HEK293 (cell line): ENCODE measurements around the gene LARP6.
A peak's percentile ranks its signal among the peaks of the same experiment; 100 is the strongest.

Source experiments
- EGR2 ChIP-seq: fragments of 450-650 bp; formaldehyde crosslinking; IDR thresholded peaks from 2 replicates; pipeline ENCODE4 v1.5.1; 2016; ENCODE audit warnings: low read depth, missing biosample characterization, missing genetic modification characterization
- GLIS1 ChIP-seq: fragments of 450-650 bp; formaldehyde crosslinking; IDR thresholded peaks from 2 replicates; pipeline ENCODE4 v1.5.1; 2016; ENCODE audit warnings: missing biosample characterization, missing genetic modification characterization
- KLF7 ChIP-seq: fragments of 450-650 bp; formaldehyde crosslinking; IDR thresholded peaks from 2 replicates; pipeline ENCODE4 v1.5.1; 2016; ENCODE audit warnings: missing biosample characterization, missing genetic modification characterization, borderline replicate concordance
- SCRT1 ChIP-seq: fragments of 450-650 bp; formaldehyde crosslinking; IDR thresholded peaks from 2 replicates; pipeline ENCODE4 v1.5.1; 2016; ENCODE audit warnings: missing biosample characterization, missing genetic modification characterization, borderline replicate concordance
- SCRT2 ChIP-seq: fragments of 450-650 bp; formaldehyde crosslinking; IDR thresholded peaks from 2 replicates; pipeline ENCODE4 v1.5.1; 2016; ENCODE audit warnings: missing biosample characterization, missing genetic modification characterization
- SP7 ChIP-seq: fragments of 450-650 bp; formaldehyde crosslinking; IDR thresholded peaks from 2 replicates; pipeline ENCODE4 v1.5.1; 2016; ENCODE audit warnings: missing biosample characterization, missing genetic modification characterization
- TRIM28 ChIP-seq: IDR thresholded peaks from 2 replicates; pipeline ENCODE4 v1.6.1; 2011; ENCODE audit warnings: low read length, control low read depth, borderline replicate concordance
- WT1 ChIP-seq: fragments of 450-650 bp; formaldehyde crosslinking; IDR thresholded peaks from 2 replicates; pipeline ENCODE4 v1.5.1; 2016; ENCODE audit warnings: missing biosample characterization, missing genetic modification characterization
- ZBTB17 ChIP-seq: fragments of 450-650 bp; formaldehyde crosslinking; IDR thresholded peaks from 2 replicates; pipeline ENCODE4 v1.5.1; 2016; ENCODE audit warnings: missing biosample characterization, missing genetic modification characterization
- ZBTB26 ChIP-seq: fragments of 450-650 bp; formaldehyde crosslinking; optimal IDR thresholded peaks from 2 replicates; pipeline ENCODE3; 2016; ENCODE audit warnings: missing biosample characterization, mild to moderate bottlenecking, missing genetic modification characterization
- ZFHX2 ChIP-seq: fragments of 450-650 bp; formaldehyde crosslinking; conservative IDR thresholded peaks from 2 replicates; pipeline ENCODE4 v1.5.1; 2016; ENCODE audit warnings: missing biosample characterization, missing genetic modification characterization
- ZNF121 ChIP-seq: fragments of 450-650 bp; formaldehyde crosslinking; IDR thresholded peaks from 2 replicates; pipeline ENCODE4 v1.5.1; 2016; ENCODE audit warnings: missing biosample characterization, missing genetic modification characterization
- ZNF132 ChIP-seq: fragments of 450-650 bp; formaldehyde crosslinking; IDR thresholded peaks from 2 replicates; pipeline ENCODE4 v1.5.1; 2017; ENCODE audit warnings: missing biosample characterization, missing genetic modification characterization, borderline replicate concordance
- ZNF138 ChIP-seq: fragments of 450-650 bp; formaldehyde crosslinking; IDR thresholded peaks from 2 replicates; pipeline ENCODE4 v1.5.1; 2016; ENCODE audit warnings: missing biosample characterization, missing genetic modification characterization, borderline replicate concordance
- ZNF19 ChIP-seq: fragments of 450-650 bp; formaldehyde crosslinking; IDR thresholded peaks from 2 replicates; pipeline ENCODE4; 2016; ENCODE audit warnings: missing biosample characterization, missing genetic modification characterization, low read depth
- ZNF214 ChIP-seq: fragments of 450-650 bp; formaldehyde crosslinking; IDR thresholded peaks from 2 replicates; pipeline ENCODE4 v1.5.1; 2017; ENCODE audit warnings: missing biosample characterization, mild to moderate bottlenecking, missing genetic modification characterization, borderline replicate concordance
- ZNF24 ChIP-seq: fragments of 450-650 bp; formaldehyde crosslinking; IDR thresholded peaks from 2 replicates; pipeline ENCODE4 v1.5.1; 2016; ENCODE audit warnings: missing biosample characterization, missing genetic modification characterization
- ZNF266 ChIP-seq: fragments of 450-650 bp; formaldehyde crosslinking; IDR thresholded peaks from 2 replicates; pipeline ENCODE4 v1.5.1; 2016; ENCODE audit warnings: missing biosample characterization, missing genetic modification characterization, low read depth
- ZNF354C ChIP-seq: fragments of 450-650 bp; formaldehyde crosslinking; IDR thresholded peaks from 2 replicates; pipeline ENCODE4 v1.5.1; 2016; ENCODE audit warnings: missing biosample characterization, missing genetic modification characterization, low read depth, borderline replicate concordance
- ZNF510 ChIP-seq: fragments of 450-650 bp; formaldehyde crosslinking; IDR thresholded peaks from 2 replicates; pipeline ENCODE4 v1.5.1; 2018; ENCODE audit warnings: mild to moderate bottlenecking, missing genetic modification characterization, missing biosample characterization; ENCODE audit not compliant: insufficient replicate concordance
- ZNF571 ChIP-seq: fragments of 450-650 bp; formaldehyde crosslinking; IDR thresholded peaks from 2 replicates; pipeline ENCODE4 v1.5.0; 2017; ENCODE audit warnings: missing biosample characterization, missing genetic modification characterization
- ZNF639 ChIP-seq: fragments of 450-650 bp; formaldehyde crosslinking; IDR thresholded peaks from 2 replicates; pipeline ENCODE4 v1.5.1; 2016; ENCODE audit warnings: missing biosample characterization, missing genetic modification characterization
- ZNF654 ChIP-seq: fragments of 450-650 bp; formaldehyde crosslinking; IDR thresholded peaks from 2 replicates; pipeline ENCODE4 v1.5.1; 2016; ENCODE audit warnings: low read depth, missing biosample characterization, missing genetic modification characterization
- ZNF785 ChIP-seq: fragments of 450-650 bp; formaldehyde crosslinking; IDR thresholded peaks from 2 replicates; pipeline ENCODE4 v1.5.1; 2016; ENCODE audit warnings: missing biosample characterization, missing genetic modification characterization
- ZNF791 ChIP-seq: fragments of 450-650 bp; formaldehyde crosslinking; IDR thresholded peaks from 2 replicates; pipeline ENCODE4 v1.5.1; 2016; ENCODE audit warnings: missing biosample characterization, missing genetic modification characterization
- ZSCAN30 ChIP-seq: fragments of 450-650 bp; IDR thresholded peaks from 2 replicates; pipeline ENCODE4 v1.5.1; 2018; ENCODE audit warnings: missing biosample characterization, mild to moderate bottlenecking, missing genetic modification characterization, moderate library complexity
- ZSCAN5A ChIP-seq: fragments of 450-650 bp; formaldehyde crosslinking; IDR thresholded peaks from 2 replicates; pipeline ENCODE4 v1.5.1; 2016; ENCODE audit warnings: missing biosample characterization, missing genetic modification characterization
- TF ChIP-seq, protein P1 (sequence below): fragments of 450-650 bp; formaldehyde crosslinking; IDR thresholded peaks from 2 replicates; pipeline ENCODE4 v1.5.1; 2016; ENCODE audit warnings: missing biosample characterization, missing genetic modification characterization
- TF ChIP-seq, protein P2 (sequence below): fragments of 450-650 bp; formaldehyde crosslinking; IDR thresholded peaks from 2 replicates; pipeline ENCODE4 v1.5.1; 2017; ENCODE audit warnings: missing biosample characterization, missing genetic modification characterization

LARP6 gene

GRCh38 chr15:70853318-70853972 lies 512 bp downstream of the LARP6 start (continued):
- no peak for TF ChIP-seq SCRT1 (tag by site-specific recombination)
- no peak for TF ChIP-seq ZSCAN30 (tag by site-specific recombination)
- no peak for TF ChIP-seq ZNF785 (tag by site-specific recombination)
- no peak for TF ChIP-seq ZNF354C (tag by site-specific recombination)
- TF ChIP-seq ZNF19 (tag by site-specific recombination): no peak
- TF ChIP-seq ZNF510: no peak
- TF ChIP-seq EGR2 (tag by site-specific recombination): peak; percentile 37; the same call in 1 of the 2 replicates
- TF ChIP-seq ZNF214 (tag by site-specific recombination): no peak
- TF ChIP-seq ZNF24: no peak
- TF ChIP-seq ZNF571: no peak
- TF ChIP-seq ZBTB26 (tag by site-specific recombination): no peak
- no peak for TF ChIP-seq TRIM28
- no peak for TF ChIP-seq ZNF132
- TF ChIP-seq, protein P1, sequence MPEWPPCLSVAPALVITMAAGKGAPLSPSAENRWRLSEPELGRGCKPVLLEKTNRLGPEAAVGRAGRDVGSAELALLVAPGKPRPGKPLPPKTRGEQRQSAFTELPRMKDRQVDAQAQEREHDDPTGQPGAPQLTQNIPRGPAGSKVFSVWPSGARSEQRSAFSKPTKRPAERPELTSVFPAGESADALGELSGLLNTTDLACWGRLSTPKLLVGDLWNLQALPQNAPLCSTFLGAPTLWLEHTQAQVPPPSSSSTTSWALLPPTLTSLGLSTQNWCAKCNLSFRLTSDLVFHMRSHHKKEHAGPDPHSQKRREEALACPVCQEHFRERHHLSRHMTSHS (tag by site-specific recombination): no peak
- 0 out of 2 replicates have a peak, but pooled peaks have one; percentile 43 for TF ChIP-seq SCRT2 (tag by site-specific recombination)
- TF ChIP-seq ZNF266 (tag by site-specific recombination): no peak
- no peak for TF ChIP-seq ZNF121 (tag by site-specific recombination)
- TF ChIP-seq, protein P2, sequence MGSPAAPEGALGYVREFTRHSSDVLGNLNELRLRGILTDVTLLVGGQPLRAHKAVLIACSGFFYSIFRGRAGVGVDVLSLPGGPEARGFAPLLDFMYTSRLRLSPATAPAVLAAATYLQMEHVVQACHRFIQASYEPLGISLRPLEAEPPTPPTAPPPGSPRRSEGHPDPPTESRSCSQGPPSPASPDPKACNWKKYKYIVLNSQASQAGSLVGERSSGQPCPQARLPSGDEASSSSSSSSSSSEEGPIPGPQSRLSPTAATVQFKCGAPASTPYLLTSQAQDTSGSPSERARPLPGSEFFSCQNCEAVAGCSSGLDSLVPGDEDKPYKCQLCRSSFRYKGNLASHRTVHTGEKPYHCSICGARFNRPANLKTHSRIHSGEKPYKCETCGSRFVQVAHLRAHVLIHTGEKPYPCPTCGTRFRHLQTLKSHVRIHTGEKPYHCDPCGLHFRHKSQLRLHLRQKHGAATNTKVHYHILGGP (tag by site-specific recombination): no peak
- no peak for TF ChIP-seq ZNF654 (tag by site-specific recombination)
- no peak for TF ChIP-seq ZNF138 (tag by site-specific recombination)
- 0 out of 2 replicates have a peak, but pooled peaks have one; percentile 28 for TF ChIP-seq ZBTB17 (tag by site-specific recombination)
- TF ChIP-seq ZNF791 (tag by site-specific recombination): no peak
- no peak; the same call in 1 of the 2 replicates for TF ChIP-seq ZNF639 (tag by site-specific recombination)
- peak; percentile 66 for TF ChIP-seq SP7
- 0 out of 2 replicates have a peak, but pooled peaks have one; percentile 31 for TF ChIP-seq ZFHX2 (tag by site-specific recombination)
- no peak; the same call in 1 of the 2 replicates for TF ChIP-seq WT1
- no peak for TF ChIP-seq KLF7 (tag by site-specific recombination)
- TF ChIP-seq ZSCAN5A (tag by site-specific recombination): no peak
- TF ChIP-seq GLIS1 (tag by site-specific recombination): peak; percentile 12; the same call in 1 of the 2 replicates
